Medulla oblongata (tissue), 1 donor: ENCODE data around the gene CEACAM8.
"Not testable (repeated sequence)": the region's sequence is repeated elsewhere in the genome, so short reads cannot be mapped to it uniquely, and the experiment has no call there.

Experiments
- DNase-seq: peaks from one replicate; pipeline ENCODE4 v3.0.0-alpha.2; 2015; ENCODE audit errors: extremely low spot score

CEACAM8 gene

GRCh38 chr19:42544146-42544545, 50.6 kb downstream of the CEACAM8 start:
- DNase-seq, result no peak

- no peak for DNase-seq
Observed at GRCh38 chr19:42542791-42543190, 51.9 kb downstream of the CEACAM8 start.

GRCh38 chr19:42540071-42540553, 54.6 kb downstream of the CEACAM8 start:
- DNase-seq, result no peak

- no peak for DNase-seq
Observed at GRCh38 chr19:42538841-42539709, 55.6 kb downstream of the CEACAM8 start.

GRCh38 chr19:42535276-42535675, 59.4 kb downstream of the CEACAM8 start:
- not testable (repeated sequence) for DNase-seq

GRCh38 chr19:42534391-42534790, 60.3 kb downstream of the CEACAM8 start:
- no peak for DNase-seq

- DNase-seq, result peak; percentile 65
Observed at GRCh38 chr19:42532891-42533290, 61.8 kb downstream of the CEACAM8 start.

GRCh38 chr19:42531313-42531712, 63.4 kb downstream of the CEACAM8 start:
- DNase-seq, result no peak
